Endothelial cell of umbilical vein (primary cell): ENCODE results near the gene MAGOHB. TPM values are rescaled to one million over a fixed set of nuclear protein-coding genes. Genes with fewer than 3 reads are reported as not detected.

ENCODE experiments used
- BruUV-seq: library from RNA; stranded (reverse); fragments of 400-500 nt; replicated peaks from 2 replicates; lab custom pipeline; 2021; lab: Mats Ljungman, UMichigan
- CTCF ChIA-PET: fragments of 300-600, 350-600 bp; sonication (Branson Sonifier 250); formaldehyde crosslinking; loops from one replicate; lab custom pipeline; 2021; ENCODE audit warnings: antibody characterized with exemption, inconsistent platforms; lab: Charles Lee
- POLR2A ChIA-PET: fragments of 300-600, 350-600 bp; sonication (Branson Sonifier 250); formaldehyde crosslinking; loops from one replicate; lab custom pipeline; 2021; ENCODE audit warnings: antibody characterized with exemption, inconsistent platforms; lab: Charles Lee
- DNase-seq: peaks from one replicate; pipeline ENCODE4 v3.0.0-alpha.2; 2011; ENCODE audit warnings: low read depth, low spot score
- FAIRE-seq: peaks from 2 replicates; lab custom pipeline; 2011; peaks lifted over from hg19 to GRCh38; lab: Jason Lieb, UNC
- H2AFZ ChIP-seq: 2 replicates; pipeline ENCODE4 v1.6.0; 2012; ENCODE audit warnings: low read depth, low read length, control low read depth, inconsistent platforms
- H3K27ac ChIP-seq: 2 replicates; pipeline ENCODE4 v1.5.1; 2011; ENCODE audit warnings: low read depth, mild to moderate bottlenecking, control low read depth, low read length, moderate library complexity; ENCODE audit not compliant: insufficient read depth
- H3K27me3 ChIP-seq, 2 experiments: 2 replicates each; pipeline versions ENCODE4 v1.6.0 to v1.6.1; 2011; ENCODE audit warnings: low read length in 2 of 2, mixed read lengths in 1 of 2; ENCODE audit not compliant: control insufficient read depth in 2 of 2, insufficient read depth in 2 of 2
- H3K36me3 ChIP-seq, 2 experiments: 2 replicates in 1 of 2; 3 replicates in 1 of 2; pipeline ENCODE4 v1.5.1; 2011; ENCODE audit warnings: low read length in 2 of 2, mild to moderate bottlenecking in 1 of 2, moderate library complexity in 1 of 2; ENCODE audit not compliant: control insufficient read depth in 2 of 2, insufficient read depth in 2 of 2; ENCODE audit errors: extremely low read depth in 1 of 2
- H3K4me1 ChIP-seq: 3 replicates; pipeline ENCODE4 v1.5.1; 2011; ENCODE audit warnings: mild to moderate bottlenecking, low read length; ENCODE audit not compliant: control insufficient read depth, insufficient read depth; ENCODE audit errors: extremely low read depth
- H3K4me2 ChIP-seq: 2 replicates; pipeline ENCODE4 v1.6.1; 2011; ENCODE audit warnings: low read length, control low read depth, mixed read lengths; ENCODE audit not compliant: insufficient read depth
- H3K4me3 ChIP-seq, 3 experiments: fragments of 200-600 bp in 1 of 3; sonication (generic), shearing (Covaris generic) in 1 of 3; replicated peaks in 1 of 3; 2 replicates each; pipeline ENCODE4 v1.5.1; 2011 to 2016; ENCODE audit warnings: control low read depth in 3 of 3, low read length in 3 of 3, mild to moderate bottlenecking in 2 of 3, inconsistent platforms in 1 of 3, low read depth in 1 of 3, moderate library complexity in 1 of 3; ENCODE audit not compliant: insufficient read depth in 1 of 3
- H3K79me2 ChIP-seq: 2 replicates; pipeline ENCODE4 v1.6.0; 2012; ENCODE audit warnings: low read length, inconsistent platforms; ENCODE audit not compliant: control insufficient read depth, insufficient read depth
- H3K9ac ChIP-seq: replicated peaks from 2 replicates; pipeline ENCODE3; 2011; ENCODE audit warnings: low read length, control low read depth; ENCODE audit not compliant: insufficient read depth; ENCODE audit errors: extremely low read depth
- H3K9me1 ChIP-seq: replicated peaks from 3 replicates; pipeline ENCODE4 v1.6.0; 2011; ENCODE audit warnings: mild to moderate bottlenecking, low read length; ENCODE audit not compliant: control insufficient read depth, insufficient read depth; ENCODE audit errors: extremely low read depth
- H3K9me3 ChIP-seq: replicated peaks from 2 replicates; pipeline ENCODE4 v1.5.1; 2012; ENCODE audit warnings: low read length, inconsistent platforms; ENCODE audit not compliant: control insufficient read depth, insufficient read depth
- H4K20me1 ChIP-seq: replicated peaks from 2 replicates; pipeline ENCODE3; 2011; ENCODE audit warnings: mild to moderate bottlenecking, low read length; ENCODE audit not compliant: control insufficient read depth, insufficient read depth; ENCODE audit errors: extremely low read depth
- CTCF ChIP-seq, 2 donors: IDR thresholded peaks; 1 replicate in 1 of 2; 2 replicates in 1 of 2; pipeline ENCODE4 v1.5.1; 2011; ENCODE audit warnings: low read length in 2 of 2, mild to moderate bottlenecking in 2 of 2, moderate library complexity in 2 of 2, control low read depth in 1 of 2, inconsistent platforms in 1 of 2, low read depth in 1 of 2; ENCODE audit not compliant: insufficient read depth in 1 of 2; ENCODE audit errors: extremely low read depth in 1 of 2
- EZH2 ChIP-seq: IDR thresholded peaks from 2 replicates; pipeline ENCODE4 v1.6.1; 2012; ENCODE audit warnings: borderline replicate concordance, low read depth, mild to moderate bottlenecking, moderate library complexity, low read length, inconsistent platforms; ENCODE audit not compliant: severe bottlenecking
- FOS ChIP-seq: IDR thresholded peaks from 2 replicates; pipeline ENCODE4 v1.6.1; 2011; ENCODE audit warnings: mild to moderate bottlenecking, low read length, moderate library complexity, borderline replicate concordance; ENCODE audit not compliant: insufficient read depth
- GATA2 ChIP-seq: IDR thresholded peaks from 2 replicates; pipeline ENCODE4 v1.7.0; 2011; ENCODE audit warnings: low read depth, mild to moderate bottlenecking, moderate library complexity, mixed read lengths, low read length; ENCODE audit not compliant: insufficient read length, insufficient read depth
- JUN ChIP-seq: IDR thresholded peaks from 2 replicates; pipeline ENCODE4 v1.6.1; 2011; ENCODE audit warnings: borderline replicate concordance, low read depth; ENCODE audit not compliant: insufficient read length, insufficient read depth
- MYC ChIP-seq: IDR thresholded peaks from one replicate; pipeline ENCODE4 v1.6.1; 2011; ENCODE audit warnings: mild to moderate bottlenecking, low read depth, low read length
- POLR2A ChIP-seq: IDR thresholded peaks from 2 replicates; pipeline ENCODE4 v1.6.1; 2012; ENCODE audit warnings: low read depth, mild to moderate bottlenecking, control low read depth, low read length
- POLR2AphosphoS5 ChIP-seq: IDR thresholded peaks from 2 replicates; pipeline ENCODE4 v1.6.1; 2012; ENCODE audit warnings: low read depth, mild to moderate bottlenecking, control low read depth, low read length, moderate library complexity; ENCODE audit not compliant: insufficient read depth
- dilution Hi-C: fragments of 300-500 bp; cut with MboI; formaldehyde crosslinking; loops from one replicate; pipeline ENCODE4 v1.15.0; 2019; ENCODE audit warnings: low sequenced_read_pairs; ENCODE audit not compliant: extremely low pct_ligation_motif_present
- intact Hi-C: fragments of 100-400 bp; cut with micrococcal nuclease; formaldehyde crosslinking; loops from one replicate; pipeline ENCODE4 v1.10.0; 2022
- polyA plus RNA-seq, 4 experiments: library from polyadenylated mRNA; depleted of rRNA in 3 of 4; stranded (reverse) in 3 of 4; unstranded in 1 of 4; fragments of >200 nt; gene quantifications; 2 replicates each; pipeline versions ENCODE4 v1.2.1 to v1.2.3, GENCODE V29; 2011 to 2012; ENCODE audit warnings: missing spikeins in 1 of 4
- total RNA-seq: library from RNA; stranded (reverse); gene quantifications from 2 replicates; pipeline ENCODE4 v1.2.3, GENCODE V29; 2021
- TF ChIP-seq, protein P1 (sequence below): IDR thresholded peaks from 2 replicates; pipeline ENCODE4 v1.6.1; 2011; ENCODE audit not compliant: insufficient read depth, insufficient read length

MAGOHB gene
- total and polyA plus RNA-seq, 2 donors (not counting 3 experiments of a cell fraction or from before 2014, with no cell fraction given) = 8.9 to 48.3 TPM

DNA sequence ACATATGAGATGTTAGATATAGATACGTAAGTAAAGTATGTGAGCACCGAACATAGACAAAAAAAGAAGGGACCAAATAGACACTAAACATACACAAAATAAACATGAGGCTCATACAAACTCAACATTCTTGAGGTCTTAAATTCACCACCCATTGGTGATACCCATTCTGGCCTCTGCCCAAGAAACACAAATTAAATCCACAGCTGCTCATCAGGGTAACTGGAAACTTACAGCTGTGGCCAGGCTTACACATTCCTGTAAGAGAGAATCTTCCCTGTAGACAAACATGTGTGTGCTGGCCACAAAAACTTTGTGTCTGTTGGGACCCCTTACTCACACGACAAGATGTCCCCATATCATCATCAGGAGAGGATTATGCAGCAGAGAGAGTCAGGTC, 22.4 kb downstream of the MAGOHB start:
- Histone ChIP-seq H3K9ac (no peak overlapping the region), H3K9me3 (no peaks in the 10 kb centered on the region), H2AFZ (no peak overlapping the region), H3K36me3 (no peaks in the 10 kb centered on the region), H3K27ac (no peak overlapping the region), H4K20me1 (no peaks in the 10 kb centered on the region), H3K4me3 (no peak overlapping the region), H3K9me1 (no peaks in the 10 kb centered on the region), H3K4me1 (no peaks in the 10 kb centered on the region), H3K4me2 (no peak overlapping the region), H3K79me2 (no peaks in the 10 kb centered on the region), H3K27me3 (no peaks in the 10 kb centered on the region)
- intact Hi-C loops (no loop called here), dilution Hi-C loops (no loop called here)
- TF ChIP-seq POLR2AphosphoS5 = no peak
- TF ChIP-seq POLR2A = no peak
- TF ChIP-seq FOS = no peak
- TF ChIP-seq GATA2 = no peak
- no peak for TF ChIP-seq MYC
- TF ChIP-seq JUN = no peak
- TF ChIP-seq CTCF (IDR thresholded peaks at IDR 0.05; ENCODE audit: extremely low read depth in 1 of 2, insufficient read depth in 1 of 2, low read depth in 1 of 2, low read length in 2 of 2) = no peak
- TF ChIP-seq EZH2 = no peak
- TF ChIP-seq, protein P1, sequence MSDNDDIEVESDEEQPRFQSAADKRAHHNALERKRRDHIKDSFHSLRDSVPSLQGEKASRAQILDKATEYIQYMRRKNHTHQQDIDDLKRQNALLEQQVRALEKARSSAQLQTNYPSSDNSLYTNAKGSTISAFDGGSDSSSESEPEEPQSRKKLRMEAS = no peak
- FAIRE-seq (no peak), DNase-seq (no peak)
- ChIA-PET CTCF (interaction anchor here (1.6 kb wide), 1 partner anchor 106 kb away, joined by 3 read pairs; no protein-coding TSS in a partner anchor), POLR2A (no interaction called here)
- BruUV-seq = no TSS peak
